IMR-90 (cell line): ENCODE results near the gene PRR12. TPM values are rescaled to one million over a fixed set of nuclear protein-coding genes. Genes with fewer than 3 reads are reported as not detected.

Experiments used
- ATAC-seq: fragments of 200-7000 bp; cut with Tn5 transposase; 2 replicates; pipeline ENCODE4 v1.9.1; 2020; ENCODE audit warnings: low read depth, mild to moderate bottlenecking, moderate library complexity
- BruUV-seq: library from RNA; stranded (reverse); fragments of 400-500 nt; replicated peaks from 2 replicates; lab custom pipeline; 2021; lab: Mats Ljungman, UMichigan
- CTCF ChIA-PET: fragments of 300-600 bp; formaldehyde crosslinking; extraction: SDS; loops from one replicate; lab custom pipeline; 2021; ENCODE audit warnings: antibody characterized with exemption; lab: Yijun Ruan, JAX
- POLR2A ChIA-PET: fragments of 300-600 bp; sonication (Branson Sonifier 250); formaldehyde crosslinking; loops from one replicate; lab custom pipeline; 2022; ENCODE audit warnings: antibody characterized with exemption; ENCODE audit not compliant: unreplicated experiment; lab: Charles Lee
- DNase-seq: peaks from one replicate; pipeline ENCODE4 v3.0.0; 2013
- H2AFZ ChIP-seq: replicated peaks from 2 replicates; pipeline ENCODE3; 2013; ENCODE audit warnings: low read length, mild to moderate bottlenecking; ENCODE audit not compliant: poor library complexity
- H2AK5ac ChIP-seq: 2 replicates; pipeline ENCODE4 v1.6.1; 2013; ENCODE audit warnings: low read depth, low read length, inconsistent platforms
- H2AK9ac ChIP-seq: replicated peaks from 2 replicates; pipeline ENCODE3; 2013; ENCODE audit warnings: mild to moderate bottlenecking, low read depth, low read length, moderate library complexity; ENCODE audit not compliant: poor library complexity
- H2BK120ac ChIP-seq: 2 replicates; pipeline ENCODE4 v1.6.1; 2013; ENCODE audit warnings: low read depth, low read length, inconsistent platforms
- H2BK15ac ChIP-seq: 3 replicates; pipeline ENCODE4 v1.6.1; 2013; ENCODE audit warnings: low read depth, low read length, inconsistent platforms
- H2BK20ac ChIP-seq: 2 replicates; pipeline ENCODE4 v1.6.1; 2013; ENCODE audit warnings: low read depth, mild to moderate bottlenecking, inconsistent platforms, low read length, moderate library complexity
- H2BK5ac ChIP-seq: 2 replicates; pipeline ENCODE4 v1.6.1; 2013; ENCODE audit warnings: mild to moderate bottlenecking, low read depth, low read length, inconsistent platforms; ENCODE audit not compliant: poor library complexity, severe bottlenecking
- H3K14ac ChIP-seq: replicated peaks from 2 replicates; pipeline ENCODE4 v1.6.1; 2013; ENCODE audit warnings: low read depth, low read length, inconsistent platforms
- H3K18ac ChIP-seq: 2 replicates; pipeline ENCODE4 v1.6.1; 2013; ENCODE audit warnings: low read depth, low read length, control low read depth
- H3K23ac ChIP-seq: 2 replicates; pipeline ENCODE4 v1.6.1; 2013; ENCODE audit warnings: low read depth, low read length, inconsistent platforms
- H3K27ac ChIP-seq: 2 replicates; pipeline ENCODE4 v1.5.1; 2013; ENCODE audit warnings: mild to moderate bottlenecking, control low read depth, low read length; ENCODE audit not compliant: insufficient read depth
- H3K27me3 ChIP-seq: 2 replicates; pipeline ENCODE4 v1.6.1; 2013; ENCODE audit warnings: low read length; ENCODE audit not compliant: control insufficient read depth, insufficient read depth
- H3K36me3 ChIP-seq: 2 replicates; pipeline ENCODE4 v1.6.1; 2013; ENCODE audit warnings: low read length, mixed read lengths; ENCODE audit not compliant: control insufficient read depth, insufficient read depth
- H3K4ac ChIP-seq: 2 replicates; pipeline ENCODE4 v1.6.1; 2013; ENCODE audit warnings: low read depth, low read length, inconsistent platforms
- H3K4me1 ChIP-seq: 2 replicates; pipeline ENCODE4 v1.6.1; 2013; ENCODE audit warnings: low read length, mixed read lengths; ENCODE audit not compliant: control insufficient read depth, insufficient read depth
- H3K4me2 ChIP-seq: 2 replicates; pipeline ENCODE4 v1.6.1; 2013; ENCODE audit warnings: low read depth, mild to moderate bottlenecking, control low read depth, low read length, moderate library complexity
- H3K4me3 ChIP-seq: 2 replicates; pipeline ENCODE4 v1.5.1; 2013; ENCODE audit warnings: low read depth, mild to moderate bottlenecking, control low read depth, low read length, moderate library complexity; ENCODE audit not compliant: insufficient read depth
- H3K56ac ChIP-seq: 2 replicates; pipeline ENCODE4 v1.6.1; 2013; ENCODE audit warnings: low read length, inconsistent platforms; ENCODE audit not compliant: insufficient read depth; ENCODE audit errors: extremely low read depth
- H3K79me1 ChIP-seq, 2 experiments: 2 replicates each; pipeline ENCODE4 v1.6.1; 2013; ENCODE audit warnings: low read length in 2 of 2, inconsistent platforms in 1 of 2, low read depth in 1 of 2
- H3K9ac ChIP-seq: 2 replicates; pipeline ENCODE4 v1.6.1; 2013; ENCODE audit warnings: low read depth, low read length, control low read depth
- H3K9me1 ChIP-seq: 2 replicates; pipeline ENCODE4 v1.6.1; 2013; ENCODE audit warnings: low read length, inconsistent platforms; ENCODE audit not compliant: insufficient read depth
- H3K9me3 ChIP-seq: 2 replicates; pipeline ENCODE4 v1.6.1; 2013; ENCODE audit warnings: low read length; ENCODE audit not compliant: control insufficient read depth, insufficient read depth
- H4K20me1 ChIP-seq: 2 replicates; pipeline ENCODE4 v1.6.1; 2013; ENCODE audit warnings: low read length, inconsistent platforms; ENCODE audit not compliant: insufficient read depth
- H4K5ac ChIP-seq: 2 replicates; pipeline ENCODE4 v1.6.1; 2013; ENCODE audit warnings: mild to moderate bottlenecking, low read depth, low read length, control low read depth
- H4K8ac ChIP-seq, 2 experiments: 2 replicates each; pipeline ENCODE4 v1.6.1; 2013; ENCODE audit warnings: low read depth in 2 of 2, low read length in 2 of 2, control low read depth in 1 of 2, inconsistent platforms in 1 of 2
- H4K91ac ChIP-seq: 2 replicates; pipeline ENCODE4 v1.6.1; 2013; ENCODE audit warnings: low read depth, low read length, inconsistent platforms; ENCODE audit not compliant: insufficient read depth
- BHLHE40 ChIP-seq: fragments of 150-350 bp; IDR thresholded peaks from 2 replicates; pipeline ENCODE4 v1.6.1; 2016; ENCODE audit warnings: mild to moderate bottlenecking, low read depth, low read length
- CEBPB ChIP-seq: IDR thresholded peaks from 2 replicates; pipeline ENCODE4 v1.6.1; 2012; ENCODE audit warnings: low read depth, low read length, improper control_type of control experiment
- CHD1 ChIP-seq: IDR thresholded peaks from 2 replicates; pipeline ENCODE4 v1.6.1; 2012; ENCODE audit warnings: low read depth, low read length, improper control_type of control experiment
- CTCF ChIP-seq: conservative IDR thresholded peaks from 2 replicates; pipeline ENCODE4 v1.5.1; 2012; ENCODE audit warnings: mild to moderate bottlenecking, low read depth, low read length, improper control_type of control experiment
- FOS ChIP-seq: fragments of 150-350 bp; IDR thresholded peaks from 2 replicates; pipeline ENCODE4 v1.6.1; 2016; ENCODE audit warnings: low read depth, low read length
- MAZ ChIP-seq: IDR thresholded peaks from 2 replicates; pipeline ENCODE4 v1.6.1; 2012; ENCODE audit warnings: low read depth, mild to moderate bottlenecking, low read length, improper control_type of control experiment, moderate library complexity, borderline replicate concordance
- NFE2L2 ChIP-seq: fragments of 150-350 bp; IDR thresholded peaks from 2 replicates; pipeline ENCODE4 v1.6.1; 2016; ENCODE audit warnings: low read depth, mild to moderate bottlenecking, low read length
- POLR2A ChIP-seq: IDR thresholded peaks from 2 replicates; pipeline ENCODE4 v1.6.1; 2012; ENCODE audit warnings: mild to moderate bottlenecking, low read depth, low read length
- RAD21 ChIP-seq: IDR thresholded peaks from 2 replicates; pipeline ENCODE4 v1.6.1; 2012; ENCODE audit warnings: low read length, improper control_type of control experiment
- RCOR1 ChIP-seq: IDR thresholded peaks from 2 replicates; pipeline ENCODE4 v1.6.1; 2012; ENCODE audit warnings: mild to moderate bottlenecking, low read length, improper control_type of control experiment; ENCODE audit not compliant: insufficient replicate concordance
- RFX5 ChIP-seq: IDR thresholded peaks from 2 replicates; pipeline ENCODE4 v1.8.0; 2012; ENCODE audit warnings: low read depth, mild to moderate bottlenecking, low read length, moderate library complexity
- SMC3 ChIP-seq: fragments of 150-350 bp; IDR thresholded peaks from 2 replicates; pipeline ENCODE4 v1.6.1; 2016; ENCODE audit warnings: low read depth, mild to moderate bottlenecking, antibody characterized with exemption, low read length, moderate library complexity
- WGBS, 2 experiments: methylation state at CpG; one replicate each; pipeline versions ENCODE4 v1.1.5 to v1.1.7; 2013; ENCODE audit warnings: missing lambda C conversion rate in 2 of 2; ENCODE audit not compliant: insufficient read length in 1 of 2; ENCODE audit errors: extremely low coverage in 2 of 2; 5-methylcytosine and 5-hydroxymethylcytosine counted together
- dilution Hi-C: fragments of 300-500 bp; cut with HindIII; formaldehyde crosslinking; loops from one replicate; pipeline ENCODE4 v1.14.3; 2018; ENCODE audit warnings: low sequenced_read_pairs; ENCODE audit not compliant: unreplicated experiment
- in situ Hi-C: fragments of 300-500 bp; cut with MboI; formaldehyde crosslinking; loops from 3 replicates; pipeline ENCODE4 v1.14.3; 2019; ENCODE audit warnings: low sequenced_read_pairs, inconsistent platforms, mixed read lengths
- intact Hi-C: fragments of 100-400 bp; cut with micrococcal nuclease; formaldehyde crosslinking; loops from 2 replicates; pipeline ENCODE4 v1.10.0; 2022
- polyA plus RNA-seq, 3 experiments: library from polyadenylated mRNA; depleted of rRNA; stranded (reverse); fragments of >200 nt; gene quantifications; 2 replicates each; pipeline ENCODE4 v1.2.3, GENCODE V29; 2012; ENCODE audit warnings: low replicate concordance in 1 of 3
- total RNA-seq: library from RNA; depleted of rRNA; stranded (reverse); fragments of >200 nt; gene quantifications from 2 replicates; pipeline ENCODE4 v1.2.3, GENCODE V29; 2012
- TF ChIP-seq, protein P1 (sequence below): fragments of 150-350 bp; IDR thresholded peaks from 2 replicates; pipeline ENCODE4 v1.6.1; 2017; ENCODE audit warnings: mild to moderate bottlenecking, antibody characterized with exemption, low read length, low read depth
- TF ChIP-seq, protein P2 (sequence below): fragments of 150-350 bp; IDR thresholded peaks from 2 replicates; pipeline ENCODE4 v1.6.1; 2016; ENCODE audit warnings: low read depth, mild to moderate bottlenecking, low read length, moderate library complexity, borderline replicate concordance

Gene PRR12
- total and polyA plus RNA-seq, 2 of the 4 experiments (the other 2 are of a cell fraction), result 0.36 to 4.1 TPM

DNA sequence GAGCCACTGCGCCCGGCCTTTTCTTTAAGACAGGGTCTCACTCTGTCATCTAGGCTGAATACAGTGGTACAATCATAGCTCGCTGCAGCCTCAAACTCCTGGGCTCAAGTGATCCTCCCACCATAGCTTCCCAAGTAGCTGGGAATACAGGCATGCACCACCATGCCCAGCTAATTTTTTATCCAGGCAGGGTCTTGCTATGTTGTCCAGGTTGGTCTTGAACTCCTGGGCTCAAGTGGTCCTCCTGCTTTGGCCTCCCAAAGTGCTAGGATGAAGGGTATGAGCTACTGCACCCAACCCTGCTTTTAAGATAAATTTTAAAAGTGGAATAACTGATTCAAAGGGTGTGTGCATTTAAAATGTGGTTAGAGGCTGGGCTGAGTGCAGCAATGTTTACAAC is 24.7 kb upstream of the PRR12 start:
- ATAC-seq (no peak), DNase-seq (no peak)
- POLR2A ChIA-PET, result no interaction called here
- Histone ChIP-seq H3K56ac (no peak overlapping the region), H3K4ac (no peak overlapping the region), H2BK5ac (no peak overlapping the region), H3K79me1 (peaks cover 30 to 75% of the 10 kb centered on the region in 2 experiments), H3K14ac (no peak overlapping the region), H3K27me3 (no peaks in the 10 kb centered on the region), H3K36me3 (peaks cover 8% of the 10 kb centered on the region; the same call in 1 of the 2 replicates), H2AK9ac (no peak overlapping the region), H4K91ac (no peak overlapping the region), H3K23ac (no peak overlapping the region), H3K27ac (no peak overlapping the region), H3K4me3 (no peak overlapping the region), H2AFZ (no peak overlapping the region), H3K9me3 (no peaks in the 10 kb centered on the region), H4K8ac (no peak overlapping the region), H4K20me1 (peaks cover 33% of the 10 kb centered on the region), H2BK20ac (no peak overlapping the region), H3K18ac (no peak overlapping the region), H3K9ac (no peak overlapping the region), H3K9me1 (0 out of 2 replicates have a peak, but pooled peaks cover 3% of the 10 kb centered on the region), H3K4me2 (no peak overlapping the region), H2BK120ac (no peak overlapping the region), H2BK15ac (no peak overlapping the region), H2AK5ac (no peak overlapping the region), H4K5ac (no peak overlapping the region), H3K4me1 (no peaks in the 10 kb centered on the region)
- dilution Hi-C loops (no loop called here), intact Hi-C loops (no loop called here), in situ Hi-C loops (loop anchor here (25.0 kb wide), 1 partner anchor 304 kb away; no protein-coding TSS in a partner anchor)
- TF ChIP-seq RFX5 (no peak), SMC3 (no peak), NFE2L2 (no peak), RCOR1 (no peak), BHLHE40 (no peak), CHD1 (no peak), MAZ (no peak), FOS (no peak), RAD21 (no peak), CEBPB (no peak), CTCF (no peak), POLR2A (no peak)
- TF ChIP-seq, protein P1, sequence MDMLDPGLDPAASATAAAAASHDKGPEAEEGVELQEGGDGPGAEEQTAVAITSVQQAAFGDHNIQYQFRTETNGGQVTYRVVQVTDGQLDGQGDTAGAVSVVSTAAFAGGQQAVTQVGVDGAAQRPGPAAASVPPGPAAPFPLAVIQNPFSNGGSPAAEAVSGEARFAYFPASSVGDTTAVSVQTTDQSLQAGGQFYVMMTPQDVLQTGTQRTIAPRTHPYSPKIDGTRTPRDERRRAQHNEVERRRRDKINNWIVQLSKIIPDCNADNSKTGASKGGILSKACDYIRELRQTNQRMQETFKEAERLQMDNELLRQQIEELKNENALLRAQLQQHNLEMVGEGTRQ, result no peak
- TF ChIP-seq, protein P2, sequence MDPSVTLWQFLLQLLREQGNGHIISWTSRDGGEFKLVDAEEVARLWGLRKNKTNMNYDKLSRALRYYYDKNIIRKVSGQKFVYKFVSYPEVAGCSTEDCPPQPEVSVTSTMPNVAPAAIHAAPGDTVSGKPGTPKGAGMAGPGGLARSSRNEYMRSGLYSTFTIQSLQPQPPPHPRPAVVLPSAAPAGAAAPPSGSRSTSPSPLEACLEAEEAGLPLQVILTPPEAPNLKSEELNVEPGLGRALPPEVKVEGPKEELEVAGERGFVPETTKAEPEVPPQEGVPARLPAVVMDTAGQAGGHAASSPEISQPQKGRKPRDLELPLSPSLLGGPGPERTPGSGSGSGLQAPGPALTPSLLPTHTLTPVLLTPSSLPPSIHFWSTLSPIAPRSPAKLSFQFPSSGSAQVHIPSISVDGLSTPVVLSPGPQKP, result no peak
- WGBS, 2 experiments, result 100% methylated on average over 2 of the region's 3 CpGs; no CpG with 5 or more reads in 1 of the 2 experiments
- no TSS peak for BruUV-seq
- CTCF ChIA-PET, result interaction anchor here (0.7 kb wide), 1 partner anchor 358 kb away, joined by 3 read pairs; no protein-coding TSS in a partner anchor
